Endometrial microvascular endothelial cells (primary cell): ENCODE results near the gene OR2T27. TPM values are rescaled to one million over a fixed set of nuclear protein-coding genes. Genes with fewer than 3 reads are reported as not detected.
"Not testable (repeated sequence)": the region's sequence is repeated elsewhere in the genome, so short reads cannot be mapped to it uniquely, and the experiment has no call there.

Source experiments
- in situ Hi-C: cut with HindIII; loops from 2 replicates; pipeline ENCODE4 v1.10.0; 2017; ENCODE audit warnings: low sequenced_read_pairs, low pct_unique_long_range_greater_than_20kb; ENCODE audit errors: inconsistent ontology term
- total RNA-seq: library from RNA; depleted of rRNA; stranded (reverse); fragments of >200 nt; gene quantifications from one replicate; pipeline ENCODE4 v1.2.3, GENCODE V29; 2015; ENCODE audit errors: inconsistent ontology term

The OR2T27 gene, protein sequence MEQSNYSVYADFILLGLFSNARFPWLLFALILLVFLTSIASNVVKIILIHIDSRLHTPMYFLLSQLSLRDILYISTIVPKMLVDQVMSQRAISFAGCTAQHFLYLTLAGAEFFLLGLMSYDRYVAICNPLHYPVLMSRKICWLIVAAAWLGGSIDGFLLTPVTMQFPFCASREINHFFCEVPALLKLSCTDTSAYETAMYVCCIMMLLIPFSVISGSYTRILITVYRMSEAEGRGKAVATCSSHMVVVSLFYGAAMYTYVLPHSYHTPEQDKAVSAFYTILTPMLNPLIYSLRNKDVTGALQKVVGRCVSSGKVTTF
- total RNA-seq: not detected

DNA sequence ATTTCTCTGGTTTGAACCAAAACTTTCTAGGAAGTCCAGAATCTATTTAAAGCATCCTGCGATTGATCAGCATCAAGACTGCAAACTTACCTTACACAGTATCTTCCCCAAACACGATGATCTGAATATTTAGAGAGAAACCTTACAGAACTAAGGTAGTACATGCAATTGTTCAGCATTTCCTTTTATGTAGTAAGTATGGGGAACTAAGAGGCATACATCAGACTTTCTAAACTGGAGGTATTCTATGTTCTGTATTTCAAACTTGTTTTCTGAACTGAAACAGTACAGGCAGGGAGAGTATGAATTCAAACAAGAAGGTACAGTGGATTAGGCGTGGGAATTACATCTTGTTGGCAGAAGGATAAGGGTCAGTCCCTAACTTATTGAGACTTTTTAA is at the start of gene OR2T27:
Gene OR2T27, minus strand, starts transcription at position 175 of the 400 bp plus-strand sequence. CDS start 4,644 bp downstream, outside the sequence.
- in situ Hi-C loops: not testable (repeated sequence)

DNA sequence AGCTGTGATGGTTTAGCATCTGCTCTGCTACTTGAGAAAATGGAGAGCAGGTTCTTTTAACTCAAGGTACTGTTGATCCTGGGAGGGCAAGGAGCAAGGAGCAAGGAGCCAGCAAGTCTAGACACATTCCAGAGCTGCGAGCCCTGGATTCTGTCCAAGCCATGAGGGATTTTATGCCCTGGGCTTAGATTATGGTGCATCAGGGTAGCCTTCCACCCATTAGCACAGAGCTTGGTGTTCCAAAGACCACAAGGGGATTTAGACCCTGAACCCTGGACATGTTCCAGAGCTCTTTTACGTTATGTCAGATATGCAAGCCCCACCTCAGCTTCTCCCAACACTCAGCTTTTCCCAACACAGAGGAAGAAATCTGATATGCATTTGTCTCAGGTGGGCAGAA is 49.3 kb upstream of the OR2T27 start:
- in situ Hi-C loops: no loop called here

DNA sequence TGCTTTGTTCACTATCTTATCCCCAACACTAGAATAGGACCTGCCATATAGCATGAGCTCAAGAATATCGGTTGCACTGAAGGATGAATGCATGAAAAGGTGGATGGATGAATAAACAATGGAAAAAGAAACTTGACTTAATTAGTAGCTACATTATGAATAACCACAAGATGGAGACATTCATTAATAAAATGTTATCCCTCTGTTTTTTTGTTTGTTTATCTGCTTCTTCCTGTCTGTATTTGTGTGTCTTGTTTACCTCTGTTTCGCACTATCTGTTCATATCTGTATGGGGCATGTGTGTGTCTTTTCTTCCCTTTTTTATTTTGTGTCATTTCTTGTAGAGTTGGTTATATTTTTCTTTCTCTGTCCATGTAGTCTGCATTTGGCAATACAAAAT is 48.3 kb upstream of the OR2T27 start:
- in situ Hi-C loops: no loop called here

DNA sequence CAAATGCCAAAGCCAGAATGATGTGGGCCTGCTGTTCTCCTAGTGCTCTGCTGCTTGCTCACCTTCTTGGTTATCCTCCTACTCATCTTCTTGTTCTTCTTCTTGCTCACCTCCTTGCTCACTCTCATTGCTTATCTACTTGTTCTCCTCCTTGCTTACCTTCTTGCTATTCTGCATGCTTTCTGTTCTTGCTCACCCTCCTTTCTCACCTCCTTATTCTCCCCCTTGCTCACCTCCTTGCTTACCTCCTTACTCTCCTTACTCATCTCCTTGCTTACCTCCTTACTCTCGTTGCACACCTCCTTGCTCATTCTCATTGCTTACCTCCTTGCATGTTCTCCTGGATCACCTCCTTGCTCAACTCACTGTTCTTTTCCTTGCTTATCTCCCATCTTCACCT is 47.4 kb upstream of the OR2T27 start, which contains the start of gene OR14I1:
Gene OR14I1, minus strand, starts transcription at position 53 of the 400 bp plus-strand sequence.
- in situ Hi-C loops: no loop called here

DNA sequence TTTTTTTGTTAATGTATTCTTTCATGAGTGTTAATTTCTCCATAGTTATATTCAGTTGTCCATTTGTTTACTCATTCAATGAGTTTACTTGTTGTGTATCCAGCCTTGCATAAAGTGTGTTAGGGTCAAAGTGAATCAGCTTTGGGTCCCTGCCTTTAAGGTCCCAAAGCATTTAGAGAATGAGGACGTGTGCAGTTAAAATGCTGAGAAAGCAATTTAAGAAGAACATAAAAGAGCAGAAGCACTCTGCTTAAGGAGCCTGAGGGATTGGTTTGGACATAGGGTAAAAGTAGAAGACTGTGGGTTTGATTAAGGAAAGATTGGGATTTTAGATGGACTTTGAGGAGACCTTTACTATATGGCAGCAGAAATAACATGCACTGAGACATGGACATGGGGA is 43.8 kb upstream of the OR2T27 start:
- in situ Hi-C loops: no loop called here

DNA sequence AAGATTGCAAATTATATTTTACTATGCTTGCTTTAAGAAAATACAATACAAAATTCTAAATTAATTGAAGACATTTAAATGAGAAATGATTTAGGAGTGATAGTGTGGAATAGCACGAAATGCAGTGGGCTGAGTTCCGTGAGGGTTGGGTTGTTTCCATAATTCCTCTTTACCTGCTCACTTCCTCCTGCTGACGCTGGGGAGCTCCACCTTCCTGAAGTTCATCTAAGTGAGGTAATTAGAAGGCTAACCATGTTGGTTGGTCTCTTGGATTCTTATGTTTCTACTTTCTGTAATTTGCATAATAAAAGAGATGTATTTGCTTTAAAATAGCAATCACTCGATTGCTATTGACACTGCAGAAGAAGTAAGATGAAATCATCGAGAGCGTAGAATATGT is 42.6 kb upstream of the OR2T27 start:
- in situ Hi-C loops: no loop called here

DNA sequence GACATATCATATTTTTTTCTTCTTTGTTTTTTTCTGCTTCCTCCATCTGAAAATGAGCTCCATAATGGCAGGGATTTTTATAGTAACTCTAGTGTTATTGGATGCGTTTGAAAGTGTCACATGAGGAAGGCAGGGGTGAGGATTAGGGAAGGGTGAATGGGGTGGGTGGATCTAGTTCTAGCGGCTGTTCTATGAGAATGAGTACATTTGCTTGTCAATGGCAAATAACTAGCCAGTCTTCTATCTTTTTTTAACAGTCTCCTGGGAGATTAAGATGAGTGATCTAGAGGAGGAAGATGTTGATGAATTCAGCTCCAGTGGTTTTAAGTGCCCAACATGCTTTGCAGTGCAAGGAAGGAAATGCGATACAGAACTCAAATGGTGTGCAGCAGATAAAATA is 41.4 kb upstream of the OR2T27 start:
- in situ Hi-C loops: no loop called here

DNA sequence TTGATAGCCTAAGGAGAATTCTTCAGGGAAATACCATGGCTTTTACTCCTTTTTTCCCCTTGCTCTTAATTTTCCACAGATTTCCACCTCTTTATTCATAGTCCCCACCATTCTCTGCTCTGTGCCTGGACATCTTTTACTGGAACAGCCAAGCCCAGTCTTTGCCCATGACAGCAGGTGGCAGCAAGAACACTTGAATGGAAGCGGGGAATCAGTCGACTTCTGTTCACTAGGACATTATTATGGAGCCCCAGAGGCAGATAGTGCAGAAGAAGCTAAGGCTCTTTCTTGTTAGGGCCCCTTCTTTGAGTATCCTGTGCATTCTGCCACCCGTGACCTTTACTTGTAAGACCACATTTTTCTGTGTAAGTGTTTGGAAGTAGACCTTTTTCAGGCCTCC is 40.9 kb upstream of the OR2T27 start:
- in situ Hi-C loops: no loop called here

DNA sequence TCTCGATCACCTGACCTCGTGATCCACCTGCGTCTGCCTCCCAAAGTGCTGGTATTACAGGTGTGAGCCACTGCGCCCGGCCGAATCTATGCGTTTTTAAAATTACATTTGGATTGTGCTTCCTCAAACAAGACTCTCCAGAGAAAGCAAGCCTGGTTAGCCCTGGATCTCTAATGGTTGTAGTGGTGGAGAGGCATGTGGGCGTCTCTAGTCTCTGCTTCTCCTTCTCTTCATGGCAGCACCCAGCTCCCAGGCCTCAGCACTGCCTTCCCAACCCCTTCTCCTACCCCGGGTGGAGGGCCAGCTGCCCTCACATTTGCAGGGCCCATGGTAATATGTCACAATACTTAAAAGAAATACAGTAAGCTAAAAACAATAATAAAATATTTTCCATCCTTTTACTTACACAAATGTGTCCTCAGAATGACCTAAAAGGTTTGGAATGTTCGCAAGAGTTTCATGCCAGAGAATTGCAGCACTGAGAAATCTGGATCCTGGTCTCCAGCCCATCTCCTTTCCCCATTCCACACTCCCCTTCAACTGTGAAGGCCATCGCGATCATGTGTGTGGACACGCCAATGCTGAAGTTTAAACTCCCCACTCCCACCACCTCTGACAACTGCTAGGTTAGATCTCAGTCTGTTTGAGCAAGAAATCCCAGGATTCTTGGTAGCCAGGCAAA is 40.3 kb upstream of the OR2T27 start:
- in situ Hi-C loops: no loop called here

DNA sequence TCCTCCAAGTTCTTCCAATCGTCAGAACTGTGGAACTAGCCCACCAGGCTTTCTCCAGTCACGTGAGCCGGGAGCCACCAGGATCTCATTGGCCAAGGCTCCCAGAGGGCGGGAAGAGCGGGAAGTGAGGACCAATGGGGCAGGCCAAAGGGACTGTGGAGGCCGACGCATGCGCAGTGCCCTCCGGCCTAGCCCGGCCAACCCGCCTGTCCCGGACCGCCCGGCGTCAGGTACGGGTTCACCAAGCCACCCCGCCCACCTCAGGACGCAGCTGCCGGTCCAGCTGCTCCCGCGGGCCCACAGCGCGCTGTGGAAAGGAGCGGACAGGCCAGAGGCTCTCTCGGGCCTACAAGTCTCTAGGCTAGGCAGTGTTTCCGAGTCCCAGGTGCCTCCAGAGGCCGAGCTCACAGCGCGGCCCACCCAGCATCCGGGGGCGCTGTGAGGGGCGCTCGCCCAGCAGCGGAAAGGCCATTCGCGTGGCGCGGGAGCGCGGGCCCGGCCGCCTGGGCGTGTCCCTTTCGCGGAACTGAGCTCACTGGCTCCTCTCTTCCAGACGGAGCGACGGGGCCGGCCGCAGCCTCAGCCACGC is 36.3 kb upstream of the OR2T27 start:
- in situ Hi-C loops: no loop called here

DNA sequence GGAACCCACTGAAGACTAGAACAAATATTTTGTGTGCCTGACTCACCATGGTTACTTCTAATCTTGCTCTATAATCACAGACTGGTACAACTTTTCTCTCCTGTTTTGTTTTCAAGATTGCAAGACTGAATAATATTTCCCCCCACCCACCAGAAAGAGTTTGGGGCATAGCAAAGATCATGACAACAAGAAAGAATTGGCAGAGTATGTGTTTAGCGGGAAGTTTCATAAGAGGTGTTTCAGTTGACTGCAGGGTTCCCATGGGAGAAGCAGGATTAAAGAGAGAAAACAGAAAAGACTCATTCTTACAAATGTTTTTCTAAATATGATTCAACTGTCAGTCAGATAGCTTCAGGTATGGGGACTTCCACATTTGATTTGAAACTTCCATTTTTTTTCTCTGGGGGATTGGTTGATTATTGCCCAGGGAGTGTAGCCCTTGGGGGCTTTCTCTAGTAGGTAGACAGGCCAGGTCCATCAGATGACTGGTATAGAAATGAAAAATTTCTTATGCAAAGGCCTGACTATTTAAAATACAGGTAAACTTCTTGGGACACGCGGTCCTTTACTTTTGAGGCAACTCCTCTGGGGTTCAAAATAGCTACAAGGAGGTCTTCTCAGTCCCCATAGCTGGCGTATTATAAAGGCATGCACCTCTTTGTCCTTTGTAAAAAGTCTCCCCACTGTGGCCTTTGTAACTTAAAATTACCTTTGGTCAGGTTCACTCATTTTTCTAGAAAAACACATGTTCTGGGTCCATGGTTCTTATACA is 33.4 kb upstream of the OR2T27 start:
- in situ Hi-C loops: no loop called here

DNA sequence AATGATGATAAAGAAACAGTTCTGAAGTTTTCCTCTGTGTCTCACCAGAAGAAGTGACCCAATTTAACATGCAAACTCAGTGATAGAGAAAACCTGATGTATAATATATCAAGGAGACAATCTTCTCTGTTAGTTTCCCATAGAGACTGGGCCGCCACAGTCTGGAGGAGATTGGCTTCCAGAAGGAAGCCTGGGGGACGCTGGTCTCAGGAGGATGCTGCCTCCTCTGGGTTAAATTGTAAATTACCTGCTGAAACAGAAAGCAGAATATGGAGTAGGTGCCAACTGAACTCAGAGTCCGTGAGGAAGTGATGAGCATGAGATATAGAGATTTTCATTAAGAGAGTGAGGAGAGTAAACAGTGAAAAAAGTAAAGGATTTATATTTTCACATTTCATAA is 31.5 kb upstream of the OR2T27 start:
- in situ Hi-C loops: no loop called here

DNA sequence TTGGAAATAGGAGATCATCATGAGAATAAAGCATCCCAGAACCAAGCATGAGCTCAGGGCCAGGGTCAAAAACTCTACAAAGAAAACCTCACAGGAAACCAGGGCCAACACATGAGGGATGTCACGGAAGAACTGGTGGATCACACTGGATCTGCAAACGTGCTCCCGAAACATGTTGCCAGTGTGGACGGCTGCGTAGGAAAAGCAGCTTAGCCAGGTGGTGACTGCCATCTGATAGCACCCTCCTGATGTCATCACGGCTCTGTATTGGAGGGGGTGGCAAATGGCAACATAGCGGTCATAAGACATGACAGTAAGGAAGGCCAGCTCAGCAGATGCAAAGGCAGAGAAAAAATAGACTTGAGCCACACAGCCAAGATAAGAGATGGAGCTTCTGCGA is 26.3 kb upstream of the OR2T27 start:
- in situ Hi-C loops: no loop called here

DNA sequence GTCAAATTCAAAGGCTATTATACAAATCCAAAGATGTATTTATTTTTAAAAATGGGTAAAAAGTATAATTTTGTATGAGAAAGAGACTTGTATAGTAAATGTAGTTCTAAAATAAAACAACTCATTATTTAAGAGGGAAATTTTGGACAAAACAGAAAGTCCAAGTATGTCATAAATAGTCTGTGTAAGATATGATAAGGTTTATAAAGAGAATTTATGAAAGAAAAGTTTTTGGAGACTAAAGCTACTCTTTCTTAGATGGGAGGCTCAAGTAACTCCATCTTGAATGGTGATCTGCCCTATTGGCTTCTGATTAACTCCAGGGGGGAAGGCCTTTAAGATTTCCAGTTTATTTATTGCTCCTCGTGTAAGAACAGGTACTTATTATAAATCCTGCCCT is 14.7 kb upstream of the OR2T27 start:
- in situ Hi-C loops: no loop called here

DNA sequence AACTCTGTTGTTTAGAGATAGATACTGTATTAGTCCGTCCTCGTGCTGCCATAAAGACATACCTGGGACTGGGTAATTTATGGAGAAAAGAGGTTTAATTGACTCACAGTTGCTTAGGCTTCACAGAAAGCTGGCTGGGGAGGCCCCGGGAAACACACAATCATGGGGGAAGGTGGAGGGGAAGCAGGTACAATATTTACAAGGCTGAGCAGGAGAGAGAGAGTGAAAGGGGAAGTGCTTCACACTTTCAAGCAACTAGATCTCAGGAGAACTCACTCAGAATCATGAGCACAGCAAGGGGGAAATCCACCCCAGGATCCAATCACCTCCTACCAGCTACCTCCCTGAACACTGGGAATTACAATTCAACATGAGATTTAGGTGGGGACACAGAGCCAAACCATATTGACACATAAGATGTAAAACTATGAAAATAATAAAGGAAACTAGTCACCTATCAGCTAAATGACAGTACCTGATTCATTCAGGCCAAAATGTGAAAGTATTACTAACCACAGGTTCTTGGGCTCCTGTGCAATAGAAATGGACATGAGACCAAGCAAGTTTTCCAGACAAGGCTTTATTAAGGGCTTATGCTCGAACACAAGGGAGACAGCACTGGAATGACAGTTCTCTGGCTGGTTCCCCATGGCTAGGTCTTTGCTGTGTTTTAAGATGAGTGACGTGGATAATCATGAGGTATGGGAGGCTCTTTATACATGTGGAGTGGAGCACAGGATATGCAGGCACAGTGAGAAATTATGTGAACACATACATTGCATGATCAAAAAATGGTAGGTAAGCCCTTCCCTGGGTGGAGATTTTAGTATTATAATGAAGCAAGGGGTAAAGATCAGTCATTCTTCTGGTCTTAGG is 8.4 kb upstream of the OR2T27 start:
- in situ Hi-C loops: not testable (repeated sequence)

DNA sequence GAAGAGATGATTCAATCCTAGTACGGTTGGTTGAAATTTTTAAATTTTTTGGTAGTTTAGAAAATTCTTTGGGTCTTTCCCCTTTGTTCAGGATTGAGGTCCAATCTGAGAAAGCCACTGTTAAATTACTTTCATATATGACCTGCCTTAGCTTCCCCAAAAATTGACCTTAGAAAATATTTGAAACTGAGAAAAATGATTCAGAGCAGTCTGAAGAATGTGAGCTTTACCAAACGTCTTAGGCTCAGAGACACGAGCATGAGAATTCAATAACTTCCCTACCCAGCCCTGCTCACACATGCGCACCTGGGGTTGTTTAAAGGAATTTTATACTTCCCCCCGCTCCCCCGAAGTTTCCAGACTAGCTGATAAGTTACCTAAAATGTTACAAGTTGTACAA is 1.5 kb upstream of the OR2T27 start:
- in situ Hi-C loops: not testable (repeated sequence)

DNA sequence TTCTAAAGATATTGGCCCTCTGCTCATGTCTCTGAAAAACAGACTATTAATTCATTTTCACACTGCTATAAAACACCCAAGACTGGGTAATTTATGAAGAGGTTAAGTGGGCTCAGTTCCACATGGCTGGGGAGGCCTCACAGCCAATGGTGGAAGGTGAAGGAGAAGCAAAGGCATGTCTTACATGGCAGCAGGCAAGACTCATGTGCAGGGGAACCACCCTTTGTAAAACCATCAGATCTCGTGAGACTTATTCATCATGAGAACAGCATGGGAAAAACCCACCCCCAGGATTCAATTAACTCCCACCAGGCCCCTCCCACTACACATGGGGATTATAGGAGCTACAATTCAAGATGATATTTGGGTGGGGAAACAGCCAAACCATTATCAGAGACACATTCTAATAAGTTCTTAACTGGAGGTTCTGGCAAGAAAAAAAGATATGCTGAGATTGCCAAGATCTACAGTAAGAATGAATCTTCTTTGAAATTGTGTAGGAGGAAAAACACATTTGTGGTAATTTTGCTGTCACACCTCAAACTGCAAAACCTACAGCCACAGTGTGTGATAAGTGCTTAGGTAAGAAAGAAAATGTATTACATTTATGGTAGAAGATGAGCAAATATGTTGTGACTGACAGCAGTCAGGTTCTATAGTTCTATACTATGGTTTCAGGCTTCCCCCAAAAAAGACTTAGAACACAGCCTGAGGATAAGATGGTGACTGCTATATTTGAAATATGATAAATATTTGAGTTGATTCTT is 6.4 kb downstream of the OR2T27 start:
- in situ Hi-C loops: not testable (repeated sequence)

DNA sequence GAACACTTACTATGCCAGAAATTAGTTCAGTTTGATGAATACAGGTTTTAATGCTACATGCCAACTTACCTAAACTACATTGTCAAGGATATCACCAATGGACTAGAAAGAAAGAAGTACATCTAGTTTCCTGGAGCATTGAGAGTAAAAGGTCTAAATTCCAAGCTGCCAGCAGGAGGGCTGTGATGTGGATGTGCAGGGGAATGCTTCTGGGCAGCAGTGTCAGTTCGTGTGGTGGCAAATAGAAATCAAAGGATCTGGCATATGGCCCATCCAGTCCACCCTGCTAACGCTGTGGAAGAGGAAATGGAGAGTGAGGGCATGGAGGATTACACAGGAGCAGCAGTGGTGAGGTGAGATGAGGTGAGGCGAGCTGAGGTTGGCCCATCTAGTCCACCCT is 10.2 kb downstream of the OR2T27 start, which contains the start of gene OR2T35:
Gene OR2T35, minus strand, starts transcription at position 101 of the 400 bp plus-strand sequence. CDS start 6,020 bp downstream, outside the sequence.
- in situ Hi-C loops: not testable (repeated sequence)
